Loucy (cell line): Measurements from ENCODE around the gene MAJIN.

Experiments used
- H2AFZ ChIP-seq: fragments of 200-600 bp; sonication (generic); 2 replicates; pipeline ENCODE4 v1.6.0; 2016; ENCODE audit warnings: antibody characterized with exemption, mild to moderate bottlenecking, low read length, moderate library complexity
- H3F3A ChIP-seq: fragments of 200-600 bp; 2 replicates; pipeline ENCODE4 v1.6.0; 2016; ENCODE audit warnings: antibody characterized with exemption, low read depth, mild to moderate bottlenecking
- H3K27me3 ChIP-seq: fragments of 200-600 bp; sonication (generic); 2 replicates; pipeline ENCODE4 v1.6.1; 2014; ENCODE audit warnings: low read length, mild to moderate bottlenecking; ENCODE audit not compliant: insufficient read depth, poor library complexity, severe bottlenecking
- H3K36me3 ChIP-seq: fragments of 200-600 bp; sonication (generic); 2 replicates; pipeline ENCODE4 v1.6.1; 2016; ENCODE audit warnings: low read length; ENCODE audit not compliant: insufficient read depth
- H3K4me1 ChIP-seq: fragments of 200-600 bp; sonication (generic); 2 replicates; pipeline ENCODE4 v1.5.1; 2014; ENCODE audit warnings: low read length, mild to moderate bottlenecking; ENCODE audit not compliant: insufficient read depth, poor library complexity, severe bottlenecking
- H3K4me2 ChIP-seq: fragments of 200-600 bp; sonication (generic); 2 replicates; pipeline ENCODE4 v1.6.0; 2014; ENCODE audit warnings: antibody characterized with exemption, low read length, low read depth, mild to moderate bottlenecking; ENCODE audit not compliant: poor library complexity, severe bottlenecking
- H3K4me3 ChIP-seq: fragments of 200-600 bp; sonication (generic); 2 replicates; pipeline ENCODE4 v1.5.1; 2014; ENCODE audit warnings: low read length, mild to moderate bottlenecking, mixed read lengths; ENCODE audit not compliant: poor library complexity, severe bottlenecking
- H3K79me2 ChIP-seq: fragments of 200-600 bp; sonication (generic); 2 replicates; pipeline ENCODE4 v1.6.1; 2014; ENCODE audit warnings: low read length; ENCODE audit not compliant: insufficient read depth
- H3K9ac ChIP-seq: fragments of 200-600 bp; sonication (generic); 2 replicates; pipeline ENCODE4 v1.6.0; 2014; ENCODE audit warnings: mild to moderate bottlenecking, low read depth, low read length, moderate library complexity; ENCODE audit not compliant: poor library complexity, severe bottlenecking
- H3K9me2 ChIP-seq: fragments of 200-600 bp; sonication (generic); replicated peaks from 2 replicates; pipeline ENCODE4 v1.6.1; 2016; ENCODE audit warnings: low read depth, low read length, mixed read lengths
- H3K9me3 ChIP-seq: fragments of 200-600 bp; sonication (generic); 2 replicates; pipeline ENCODE4 v1.6.1; 2014; ENCODE audit warnings: mild to moderate bottlenecking, antibody characterized with exemption, low read length, low read depth; ENCODE audit not compliant: insufficient read depth
- H4K20me1 ChIP-seq: fragments of 200-600 bp; sonication (generic); 2 replicates; pipeline ENCODE4 v1.6.0; 2014; ENCODE audit warnings: antibody characterized with exemption, low read length, mild to moderate bottlenecking; ENCODE audit not compliant: insufficient read depth, poor library complexity, severe bottlenecking
- EZH2phosphoT487 ChIP-seq: fragments of 200-600 bp; IDR thresholded peaks from 2 replicates; pipeline ENCODE4 v1.6.1; 2018; ENCODE audit warnings: antibody characterized with exemption, mild to moderate bottlenecking, moderate library complexity, borderline replicate concordance
- TF ChIP-seq, protein P1 (sequence below): fragments of 200-600 bp; sonication (generic); conservative IDR thresholded peaks from 2 replicates; pipeline ENCODE4 v1.5.1; 2014; ENCODE audit warnings: mild to moderate bottlenecking, antibody characterized with exemption, low read length

The MAJIN gene

DNA sequence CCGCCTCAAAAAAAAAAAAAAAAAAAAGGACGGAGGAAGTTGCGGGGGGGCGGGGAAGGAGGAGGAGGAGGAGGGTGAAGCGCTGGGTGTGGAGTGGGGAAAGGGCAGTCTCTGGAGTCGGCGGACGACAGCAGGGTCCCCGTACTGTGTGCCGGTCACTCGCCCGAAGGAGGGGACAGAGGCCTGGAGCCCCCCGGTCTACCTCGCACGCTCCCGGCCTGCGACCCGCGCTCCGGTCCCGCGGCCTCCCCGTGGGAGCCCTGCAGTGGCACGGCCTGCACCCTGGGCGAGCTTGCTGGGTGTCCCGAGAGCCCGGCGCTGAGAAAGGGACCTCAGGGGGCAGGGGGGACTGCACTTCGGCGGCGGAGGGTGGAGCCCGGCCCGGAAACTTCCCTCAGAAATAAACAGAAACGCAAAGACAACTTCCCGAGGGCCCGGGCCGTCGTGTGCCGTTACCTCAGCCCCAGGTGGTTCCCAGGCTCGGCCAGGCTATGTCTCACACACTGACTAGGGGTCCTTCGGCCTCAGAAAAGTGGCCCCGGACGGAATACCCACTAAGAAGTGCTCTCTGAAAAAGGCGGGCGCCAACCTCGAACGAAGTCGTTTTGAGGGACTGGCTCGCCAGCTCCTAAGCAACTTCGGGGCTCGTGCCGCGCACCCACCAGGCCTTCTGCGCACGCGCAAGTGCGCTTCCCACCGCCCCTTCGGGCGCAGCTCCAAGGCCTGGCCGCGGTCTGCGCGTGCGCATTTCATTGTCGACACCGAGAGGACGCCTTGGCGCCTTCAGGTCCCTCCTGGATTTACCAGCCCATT, at the start of gene MAJIN:
MAJIN (minus strand) TSS at position 688 of the 813 bp plus-strand sequence. CDS start 12,703 bp downstream, outside the sequence.
- H2AFZ ChIP-seq, result no peak within 1 kb of the TSS
- no peak within 1 kb of the TSS for H3K4me2 ChIP-seq
- TF ChIP-seq EZH2phosphoT487, result no peak

DNA sequence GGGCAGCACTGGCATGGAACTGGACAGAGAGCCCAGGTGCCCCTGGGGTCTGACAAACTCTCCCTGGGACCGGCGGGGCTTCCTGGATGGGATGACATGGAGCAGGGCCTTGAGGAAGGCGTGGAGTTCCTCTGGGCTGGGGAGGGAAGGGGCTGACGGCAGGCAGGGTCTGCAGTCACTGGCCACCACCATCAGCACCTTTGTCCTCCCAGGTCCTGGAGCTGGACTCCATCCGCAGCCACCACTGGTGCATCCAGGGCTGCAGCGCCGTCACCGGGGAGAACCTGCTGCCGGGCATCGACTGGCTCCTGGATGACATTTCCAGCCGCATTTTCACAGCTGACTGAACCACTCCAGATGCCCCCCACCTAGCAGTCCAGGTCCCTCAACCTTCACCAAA, 49.6 kb upstream of the MAJIN start:
- H3K9me3 ChIP-seq, result no peaks in the 10 kb centered on the region
- H3K27me3 ChIP-seq, result no peaks in the 10 kb centered on the region
- no peak overlapping the region for H3K4me3 ChIP-seq
- peaks cover 12% of the 10 kb centered on the region; the same call in 1 of the 2 replicates for H3K79me2 ChIP-seq
- H4K20me1 ChIP-seq, result no peaks in the 10 kb centered on the region
- TF ChIP-seq, protein P1, sequence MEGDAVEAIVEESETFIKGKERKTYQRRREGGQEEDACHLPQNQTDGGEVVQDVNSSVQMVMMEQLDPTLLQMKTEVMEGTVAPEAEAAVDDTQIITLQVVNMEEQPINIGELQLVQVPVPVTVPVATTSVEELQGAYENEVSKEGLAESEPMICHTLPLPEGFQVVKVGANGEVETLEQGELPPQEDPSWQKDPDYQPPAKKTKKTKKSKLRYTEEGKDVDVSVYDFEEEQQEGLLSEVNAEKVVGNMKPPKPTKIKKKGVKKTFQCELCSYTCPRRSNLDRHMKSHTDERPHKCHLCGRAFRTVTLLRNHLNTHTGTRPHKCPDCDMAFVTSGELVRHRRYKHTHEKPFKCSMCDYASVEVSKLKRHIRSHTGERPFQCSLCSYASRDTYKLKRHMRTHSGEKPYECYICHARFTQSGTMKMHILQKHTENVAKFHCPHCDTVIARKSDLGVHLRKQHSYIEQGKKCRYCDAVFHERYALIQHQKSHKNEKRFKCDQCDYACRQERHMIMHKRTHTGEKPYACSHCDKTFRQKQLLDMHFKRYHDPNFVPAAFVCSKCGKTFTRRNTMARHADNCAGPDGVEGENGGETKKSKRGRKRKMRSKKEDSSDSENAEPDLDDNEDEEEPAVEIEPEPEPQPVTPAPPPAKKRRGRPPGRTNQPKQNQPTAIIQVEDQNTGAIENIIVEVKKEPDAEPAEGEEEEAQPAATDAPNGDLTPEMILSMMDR, result no peak
- TF ChIP-seq EZH2phosphoT487, result no peak
- H3K36me3 ChIP-seq, result peaks cover 3% of the 10 kb centered on the region; the same call in 1 of the 2 replicates
- no peaks in the 10 kb centered on the region for H3K9me2 ChIP-seq
- H3F3A ChIP-seq, result no peaks in the 10 kb centered on the region
- H3K9ac ChIP-seq, result no peak overlapping the region
- H3K4me1 ChIP-seq, result peaks cover 5% of the 10 kb centered on the region
- no peak overlapping the region for H2AFZ ChIP-seq
- H3K4me2 ChIP-seq, result no peak overlapping the region

More for the DNA sequence above, at the start of gene MAJIN:
- no peaks in the 10 kb centered on the region for H4K20me1 ChIP-seq
- no peak within 1 kb of the TSS for H3K9ac ChIP-seq
- no peaks in the 10 kb centered on the region for H3K27me3 ChIP-seq
- no peaks in the 10 kb centered on the region for H3K36me3 ChIP-seq
- H3K79me2 ChIP-seq, result no peaks in the 10 kb centered on the region
- H3K9me3 ChIP-seq, result no peaks in the 10 kb centered on the region
- H3K4me3 ChIP-seq, result no peak within 1 kb of the TSS
- H3F3A ChIP-seq, result no peaks in the 10 kb centered on the region
- no peaks in the 10 kb centered on the region for H3K9me2 ChIP-seq
- H3K4me1 ChIP-seq, result no peaks in the 10 kb centered on the region

DNA sequence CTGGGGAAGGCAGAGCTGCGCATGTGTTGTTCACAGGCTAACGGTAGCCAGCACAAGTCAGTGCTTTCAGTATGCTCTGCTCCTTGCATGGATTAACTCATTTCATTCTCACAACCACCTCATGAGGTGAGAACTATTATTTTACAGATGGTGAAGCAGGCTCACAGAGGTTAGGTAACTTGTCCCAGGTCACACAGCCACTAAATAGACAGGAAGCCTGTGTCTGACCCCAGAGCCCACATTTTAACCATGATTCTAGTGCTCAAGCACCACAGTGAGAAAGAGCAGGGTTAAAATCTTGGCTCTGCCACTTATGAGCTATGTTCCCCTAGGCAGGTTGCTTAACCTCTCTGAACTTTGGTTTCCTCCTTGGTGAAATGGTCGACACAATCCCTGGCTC, 49.1 kb upstream of the MAJIN start:
- Histone ChIP-seq H3K36me3 (peaks cover 3% of the 10 kb centered on the region; the same call in 1 of the 2 replicates), H4K20me1 (no peaks in the 10 kb centered on the region), H3K4me2 (no peak overlapping the region), H3K79me2 (peaks cover 17% of the 10 kb centered on the region), H2AFZ (no peak overlapping the region), H3K4me3 (no peak overlapping the region), H3K27me3 (no peaks in the 10 kb centered on the region), H3K9me2 (no peaks in the 10 kb centered on the region), H3K4me1 (peaks cover 10% of the 10 kb centered on the region), H3K9me3 (no peaks in the 10 kb centered on the region), H3K9ac (no peak overlapping the region), H3F3A (no peaks in the 10 kb centered on the region)
- TF ChIP-seq, protein P1, result no peak
- no peak for TF ChIP-seq EZH2phosphoT487
